SK-N-MC (cell line): ENCODE data around the gene NFATC2.
"Not testable (repeated sequence)": the region's sequence is repeated elsewhere in the genome, so short reads cannot be mapped to it uniquely, and the experiment has no call there.

Experiments
- DNase-seq: peaks from one replicate; pipeline ENCODE4 v3.0.0-alpha.2; 2011; ENCODE audit warnings: low read depth, low spot score
- H3K27ac ChIP-seq: fragments of 200-600 bp; sonication (generic); 2 replicates; pipeline ENCODE4 v1.5.1; 2016; ENCODE audit warnings: mixed run types
- H3K36me3 ChIP-seq: fragments of 200-600 bp; sonication (generic); 2 replicates; pipeline ENCODE4 v1.6.1; 2017; ENCODE audit warnings: antibody characterized with exemption, low read length, mixed read lengths; ENCODE audit not compliant: insufficient read depth
- H3K4me3 ChIP-seq: fragments of 200-600 bp; sonication (generic); 2 replicates; pipeline ENCODE4 v1.5.1; 2016
- H3K9ac ChIP-seq: fragments of 200-600 bp; sonication (generic); 2 replicates; pipeline ENCODE4 v1.8.0; 2017; ENCODE audit warnings: mixed run types, mixed read lengths; ENCODE audit not compliant: insufficient read length
- H3K9me3 ChIP-seq: fragments of 200-600 bp; sonication (generic); 2 replicates; pipeline ENCODE4 v1.6.1; 2017; ENCODE audit warnings: low read depth, mild to moderate bottlenecking, antibody characterized with exemption, low read length, moderate library complexity, mixed read lengths
- EZH2 ChIP-seq: fragments of 200-600 bp; sonication (generic); IDR thresholded peaks from one replicate; pipeline ENCODE4 v1.6.1; 2017; ENCODE audit warnings: antibody characterized with exemption
- FOXP2 ChIP-seq: optimal IDR thresholded peaks from 2 replicates; pipeline ENCODE3; 2011; ENCODE audit warnings: mild to moderate bottlenecking, moderate library complexity; ENCODE audit not compliant: insufficient read depth; ENCODE audit errors: extremely low read length, control extremely low read depth
- POLR2AphosphoS5 ChIP-seq: IDR thresholded peaks from 2 replicates; pipeline ENCODE4 v1.6.1; 2012; ENCODE audit warnings: mild to moderate bottlenecking, low read depth, low read length, borderline replicate concordance

Gene NFATC2

DNA sequence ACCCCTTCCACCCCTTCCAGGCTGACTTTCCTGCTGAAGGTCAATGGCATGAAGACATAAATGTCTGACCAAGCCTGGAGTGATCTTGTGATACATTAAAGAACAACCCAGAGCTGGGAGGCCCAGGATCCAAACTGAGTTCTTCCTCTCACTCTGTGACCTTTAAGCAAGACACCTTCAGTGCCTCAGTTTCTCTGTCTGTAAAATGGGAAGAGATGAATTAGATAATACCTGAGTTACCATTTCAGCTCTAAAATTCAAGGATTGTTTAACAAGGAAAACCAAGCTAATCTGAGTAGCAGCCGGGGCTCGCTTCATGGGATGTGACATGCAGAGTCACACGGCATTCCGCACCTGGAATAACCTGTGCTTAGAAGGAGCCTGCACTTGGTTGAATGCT is 7.0 kb upstream of the NFATC2 start:
- DNase-seq: no peak
- Histone ChIP-seq H3K27ac (no peak overlapping the region), H3K9ac (no peak overlapping the region), H3K36me3 (no peaks in the 10 kb centered on the region), H3K4me3 (no peak overlapping the region), H3K9me3 (no peaks in the 10 kb centered on the region)
- TF ChIP-seq EZH2 (no peak), FOXP2 (no peak), POLR2AphosphoS5 (no peak)

DNA sequence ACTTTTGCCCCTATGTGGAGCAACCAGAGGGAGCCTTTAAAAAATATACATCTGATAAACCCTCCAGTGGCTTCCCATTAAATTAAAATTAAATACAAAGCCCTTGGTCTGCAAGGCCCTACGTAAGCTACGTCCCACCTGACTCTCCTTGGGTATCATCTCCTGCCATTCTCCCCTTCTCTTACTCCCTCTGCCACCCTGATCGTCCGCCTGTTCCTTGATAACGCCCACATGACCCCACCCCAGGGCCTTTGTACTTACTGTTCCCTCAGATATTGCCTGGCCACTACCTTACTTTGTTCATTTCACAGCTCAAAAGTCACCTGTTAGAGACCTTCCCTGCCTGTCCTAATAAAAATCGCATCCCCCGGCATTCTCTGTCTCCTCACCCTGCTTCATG is 5.4 kb upstream of the NFATC2 start:
- no peak overlapping the region for H3K9ac ChIP-seq
- no peaks in the 10 kb centered on the region for H3K36me3 ChIP-seq
- no peak overlapping the region for H3K27ac ChIP-seq
- DNase-seq: no peak
- no peak for TF ChIP-seq EZH2
- no peak for TF ChIP-seq POLR2AphosphoS5
- no peak for TF ChIP-seq FOXP2
- no peaks in the 10 kb centered on the region for H3K9me3 ChIP-seq
- no peak overlapping the region for H3K4me3 ChIP-seq

DNA sequence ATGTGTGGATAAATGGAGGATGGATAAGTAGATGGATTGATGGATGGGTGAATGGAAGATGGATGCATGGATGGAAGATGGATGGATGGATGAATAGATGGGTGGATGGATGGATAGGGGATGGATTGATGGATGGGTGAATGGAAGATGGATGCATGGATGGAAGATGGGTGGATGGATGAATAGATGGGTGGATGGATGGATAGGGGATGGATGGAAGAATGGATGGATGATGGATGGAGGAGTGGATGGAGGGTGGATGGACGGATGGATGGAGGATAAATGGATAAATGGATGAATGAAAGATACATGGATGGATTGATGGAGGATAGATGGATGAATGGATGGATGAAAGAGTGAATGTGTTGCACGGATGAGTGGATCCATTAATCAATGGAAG is 3.0 kb upstream of the NFATC2 start:
- DNase-seq: no peak
- H3K4me3 ChIP-seq: no peak overlapping the region
- no peaks in the 10 kb centered on the region for H3K36me3 ChIP-seq
- TF ChIP-seq FOXP2 (no peak), POLR2AphosphoS5 (no peak), EZH2 (no peak)
- H3K9me3 ChIP-seq: no peaks in the 10 kb centered on the region
- no peak overlapping the region for H3K27ac ChIP-seq
- H3K9ac ChIP-seq: no peak overlapping the region

GRCh38 chr20:51543422-51543788 is 886 bp upstream of the NFATC2 start:
- no peak for DNase-seq
- TF ChIP-seq POLR2AphosphoS5 (no peak), EZH2 (no peak), FOXP2 (no peak)
- Histone ChIP-seq H3K9me3 (no peaks in the 10 kb centered on the region), H3K9ac (no peak overlapping the region), H3K27ac (no peak overlapping the region), H3K36me3 (no peaks in the 10 kb centered on the region), H3K4me3 (no peak overlapping the region)

- no peak for DNase-seq
- no peak overlapping the region for H3K4me3 ChIP-seq
- H3K36me3 ChIP-seq: no peaks in the 10 kb centered on the region
- no peak overlapping the region for H3K27ac ChIP-seq
- H3K9ac ChIP-seq: no peak overlapping the region
- H3K9me3 ChIP-seq: no peaks in the 10 kb centered on the region
- no peak for TF ChIP-seq POLR2AphosphoS5
- TF ChIP-seq FOXP2: no peak
- no peak for TF ChIP-seq EZH2
These were observed 417 bp downstream of the NFATC2 start for GRCh38 chr20:51542033-51542570.

DNA sequence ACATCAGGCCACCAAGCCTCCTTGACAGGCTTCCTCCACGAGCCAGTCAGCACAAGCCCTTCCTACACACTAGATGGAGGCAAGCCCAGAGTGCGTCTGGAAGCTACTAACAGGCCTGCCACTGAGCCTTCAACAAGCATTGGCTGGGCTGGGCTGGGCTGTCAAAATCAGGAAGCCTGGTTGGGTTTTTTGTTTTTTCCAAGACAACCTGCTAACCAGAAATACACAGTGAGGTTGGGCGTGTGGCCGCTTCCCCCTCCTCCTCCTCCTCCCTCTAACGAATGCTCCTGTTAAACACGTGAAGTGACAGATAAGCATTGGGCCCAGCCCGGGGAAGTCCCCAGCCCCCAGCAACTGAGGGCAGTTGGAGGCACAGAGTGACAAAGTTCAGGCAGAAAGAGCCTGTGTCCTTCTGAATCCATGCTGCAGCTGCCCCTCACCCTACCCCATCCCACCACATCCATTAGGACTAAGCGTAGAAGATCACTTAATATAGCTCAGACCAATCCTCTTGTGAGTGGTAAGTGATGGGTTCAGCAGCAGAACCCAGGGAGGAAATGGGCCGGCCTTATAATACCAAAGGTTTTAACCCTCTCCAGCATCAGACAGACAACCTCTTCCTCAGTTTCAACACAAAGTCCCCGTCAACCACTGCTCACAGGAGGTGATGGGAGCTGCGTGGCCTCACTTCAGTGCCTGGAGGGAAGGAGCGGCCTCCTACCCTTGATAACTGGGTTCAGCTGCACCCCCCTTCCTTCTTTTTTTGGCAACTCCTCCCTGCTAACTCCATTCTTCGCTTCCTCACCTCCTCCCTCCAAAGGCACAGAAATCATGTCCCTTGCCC is 1.1 kb downstream of the NFATC2 start:
- TF ChIP-seq POLR2AphosphoS5 (no peak), FOXP2 (no peak), EZH2 (no peak)
- Histone ChIP-seq H3K9me3 (no peaks in the 10 kb centered on the region), H3K9ac (no peak overlapping the region), H3K4me3 (no peak overlapping the region), H3K36me3 (no peaks in the 10 kb centered on the region), H3K27ac (no peak overlapping the region)
- no peak for DNase-seq

- no peak for DNase-seq
- H3K36me3 ChIP-seq: no peaks in the 10 kb centered on the region
- H3K4me3 ChIP-seq: no peak overlapping the region
- no peaks in the 10 kb centered on the region for H3K9me3 ChIP-seq
- H3K9ac ChIP-seq: no peak overlapping the region
- TF ChIP-seq POLR2AphosphoS5 (no peak), EZH2 (no peak), FOXP2 (no peak)
- no peak overlapping the region for H3K27ac ChIP-seq
These were observed 1.9 kb downstream of the NFATC2 start for GRCh38 chr20:51540580-51540979.

DNA sequence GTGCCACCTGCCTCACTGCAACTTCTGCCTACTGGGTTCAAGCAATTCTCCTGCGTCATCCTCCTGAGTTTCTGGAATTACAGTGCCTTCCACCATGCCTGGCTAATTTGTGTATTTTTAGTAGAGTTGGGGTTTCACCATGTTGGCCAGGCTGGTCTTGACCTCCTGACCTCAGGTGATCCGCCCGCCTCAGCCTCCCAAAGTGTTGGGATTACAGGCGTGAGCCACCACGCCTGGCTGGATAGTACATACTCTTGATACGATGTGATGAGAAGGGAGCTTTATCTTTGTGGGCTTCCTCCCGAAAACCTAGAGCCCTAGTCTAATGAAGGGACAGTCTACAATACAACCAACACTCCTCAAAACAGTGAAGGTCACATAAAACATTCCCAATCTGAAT is 2.4 kb downstream of the NFATC2 start:
- H3K4me3 ChIP-seq, H3K9ac ChIP-seq, H3K9me3 ChIP-seq, H3K36me3 ChIP-seq, H3K27ac ChIP-seq, DNase-seq: not testable (repeated sequence)
